ENCODE data around the gene MXD4. TPM values are rescaled to one million over a fixed set of nuclear protein-coding genes. Genes with fewer than 3 reads are reported as not detected.

MXD4 gene
- total RNA-seq, 1 experiment from 2014 or later = 22.3 TPM

DNA sequence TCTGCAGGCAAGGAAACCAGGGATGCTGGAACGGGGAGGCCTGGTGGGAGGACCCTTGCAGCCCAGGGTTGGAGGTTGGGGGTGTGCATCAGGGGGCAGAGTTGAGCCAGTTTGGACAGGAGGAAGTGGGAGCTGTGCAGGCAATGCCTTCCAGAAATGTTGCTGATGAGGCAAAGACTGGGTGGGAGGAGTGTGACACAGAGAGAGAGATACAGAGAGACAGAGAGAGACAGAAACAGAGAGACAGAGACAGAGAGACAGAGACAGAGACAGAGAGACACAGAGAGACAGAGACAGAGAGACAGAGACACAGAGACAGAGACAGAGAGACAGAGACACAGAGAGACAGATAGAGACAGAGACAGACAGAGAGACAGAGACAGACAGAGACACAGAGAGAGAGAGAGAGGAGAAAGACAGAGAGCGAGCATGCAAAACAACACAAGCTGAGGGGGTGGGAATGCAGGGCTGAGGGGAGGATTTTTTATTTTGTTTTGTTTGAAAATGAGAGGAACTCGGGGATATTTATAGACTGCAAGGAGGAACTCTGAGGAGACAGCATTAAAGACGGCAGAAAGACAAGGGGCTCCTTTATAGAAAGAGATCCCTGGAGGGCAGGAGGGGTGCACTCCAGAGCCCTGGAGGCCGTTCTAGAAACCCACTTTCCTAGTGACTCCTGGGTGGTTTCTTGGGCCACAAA lies 18.1 kb downstream of the MXD4 start:
- H3K9me3 ChIP-seq = no peaks in the 10 kb centered on the region
- H3K36me3 ChIP-seq (ENCODE audit: control insufficient read depth, insufficient read depth, low read length) = no peaks in the 10 kb centered on the region
- no peak overlapping the region for H3K4me3 ChIP-seq (ENCODE audit: low read depth, low read length)
- H3K27me3 ChIP-seq (replicated peaks; ENCODE audit: control insufficient read depth, insufficient read depth, low read length) = no peaks in the 10 kb centered on the region
- Mint-ChIP-seq H3K4me3 (ENCODE audit: unreplicated experiment) (no peak overlapping the region), H3K27ac (ENCODE audit: unreplicated experiment) (no peak overlapping the region), H3K27me3 (ENCODE audit: insufficient read depth, unreplicated experiment) (no peaks in the 10 kb centered on the region), H3K4me1 (ENCODE audit: low read depth, unreplicated experiment) (peaks cover 23% of the 10 kb centered on the region), H3K9me3 (ENCODE audit: unreplicated experiment) (no peaks in the 10 kb centered on the region), H3K36me3 (ENCODE audit: insufficient read depth, unreplicated experiment) (no peaks in the 10 kb centered on the region)
- ChIA-PET POLR2A (interaction anchor here (0.6 kb wide), 1 partner anchor 9 kb away, joined by 6 read pairs; no protein-coding TSS in a partner anchor), CTCF (interaction anchor here (0.6 kb wide), 1 partner anchor 481 kb away, joined by 12 read pairs; no protein-coding TSS in a partner anchor)
- intact Hi-C loops (cut with micrococcal nuclease; ENCODE audit: unreplicated experiment) = loop anchor here (2.0 to 10.0 kb wide), 4 partner anchors 19 to 218 kb away; partner anchors contain the start of genes CFAP99, MXD4 and ZFYVE28
- BruUV-seq (replicated peaks) = no TSS peak
- H3K4me1 ChIP-seq = peaks cover 14% of the 10 kb centered on the region; the same call in 1 of the 2 replicates
- peak; percentile 36 to 50 for DNase-seq
- TF ChIP-seq CTCF (IDR thresholded peaks at IDR 0.05; ENCODE audit: insufficient read depth in 1 of 2, low read depth in 1 of 2, low read length in 1 of 2, severe bottlenecking in 1 of 2, unreplicated experiment in 1 of 2) = no peak

DNA sequence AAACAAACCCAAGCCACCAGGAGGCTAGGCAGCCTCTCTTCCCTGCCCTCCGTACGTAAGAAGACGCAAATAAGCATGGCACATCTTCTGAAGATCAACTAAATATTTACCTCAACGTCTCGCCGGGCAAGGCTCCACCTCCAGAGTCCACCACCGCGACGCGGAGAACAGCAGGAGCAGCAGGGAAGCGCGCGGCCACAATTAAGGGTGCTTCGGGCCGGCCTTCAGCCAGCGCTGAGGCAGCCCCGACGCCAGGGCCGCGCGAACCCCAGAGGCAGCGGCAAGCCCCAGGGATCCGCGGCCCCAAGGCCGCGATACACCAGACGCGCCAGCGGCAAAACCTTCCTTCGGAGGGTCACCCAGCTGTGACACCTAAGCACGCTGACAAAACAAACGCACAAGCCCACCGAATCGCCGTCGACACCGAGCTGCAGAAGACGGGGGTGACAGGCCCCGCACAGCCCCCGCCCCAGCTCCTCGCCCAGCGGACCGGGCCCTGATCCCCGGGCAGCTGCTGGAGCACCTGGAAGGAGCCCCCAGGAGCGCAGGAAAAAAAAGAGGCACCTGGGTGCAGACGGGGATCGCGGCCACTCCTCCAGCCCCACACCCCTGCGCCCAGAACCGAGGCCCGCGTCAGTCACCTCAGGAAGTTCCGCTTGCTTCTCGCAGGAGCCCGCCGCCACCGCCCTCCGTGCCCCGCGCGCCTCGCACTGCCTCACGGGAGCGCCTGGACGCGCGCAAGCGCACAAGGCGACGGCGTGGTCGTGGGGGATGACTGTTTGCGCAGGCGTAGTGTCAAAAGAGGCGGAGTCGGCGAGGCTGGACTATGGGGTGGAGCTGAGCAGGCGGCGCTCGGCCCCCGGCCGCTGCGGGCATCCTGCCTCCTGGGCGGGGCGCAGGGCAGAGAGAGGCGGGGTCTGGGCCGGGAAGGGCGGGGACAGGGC lies 20.2 kb downstream of the MXD4 start, which contains the start of the genes HAUS3 and POLN:
Gene HAUS3, minus strand, starts transcription at position 712 of the 944 bp plus-strand sequence. CDS start 1,175 bp downstream, outside the sequence.
Gene POLN, minus strand, starts transcription at position 712 of the 944 bp plus-strand sequence. CDS start 12,890 bp downstream, outside the sequence.
- Mint-ChIP-seq H3K27me3 (ENCODE audit: insufficient read depth, unreplicated experiment) (no peaks in the 10 kb centered on the region), H3K4me3 (ENCODE audit: unreplicated experiment) (peak within 1 kb of the TSS; percentile 77), H3K27ac (ENCODE audit: unreplicated experiment) (peak within 1 kb of the TSS; percentile 4), H3K36me3 (ENCODE audit: insufficient read depth, unreplicated experiment) (peaks cover 4% of the 10 kb centered on the region), H3K9me3 (ENCODE audit: unreplicated experiment) (no peaks in the 10 kb centered on the region), H3K4me1 (ENCODE audit: low read depth, unreplicated experiment) (peaks cover 23% of the 10 kb centered on the region)
- no TSS peak for BruUV-seq (replicated peaks)
- no peak for TF ChIP-seq CTCF (IDR thresholded peaks at IDR 0.05; ENCODE audit: insufficient read depth in 1 of 2, low read depth in 1 of 2, low read length in 1 of 2, severe bottlenecking in 1 of 2, unreplicated experiment in 1 of 2)
- peak; percentile 97 to 98 for DNase-seq
- H3K9me3 ChIP-seq = no peaks in the 10 kb centered on the region
- H3K4me1 ChIP-seq = peaks cover 14% of the 10 kb centered on the region; the same call in 1 of the 2 replicates
- ChIA-PET POLR2A (interaction anchor here (0.5 to 2.1 kb wide), 5 partner anchors 9 to 295 kb away, joined by 3 to 14 read pairs (median 6); partner anchors contain the start of genes FAM193A, MXD4 and RNF4), CTCF (interaction anchor here (0.6 to 1.4 kb wide), 3 partner anchors 22 to 223 kb away, joined by 3 to 8 read pairs (median 3); no protein-coding TSS in a partner anchor)
- H3K27me3 ChIP-seq (replicated peaks; ENCODE audit: control insufficient read depth, insufficient read depth, low read length) = no peaks in the 10 kb centered on the region
- no peaks in the 10 kb centered on the region for H3K36me3 ChIP-seq (ENCODE audit: control insufficient read depth, insufficient read depth, low read length)
- intact Hi-C loops (cut with micrococcal nuclease; ENCODE audit: unreplicated experiment) = loop anchor here (2.0 to 10.0 kb wide), 4 partner anchors 21 to 221 kb away; partner anchors contain the start of genes CFAP99, MXD4 and ZFYVE28
- H3K4me3 ChIP-seq (ENCODE audit: low read depth, low read length) = peak within 1 kb of the TSS; percentile 90

All from Caco-2 (cell line).